NOMO-1 treated with DMSO at 0.1 percent for 48 hours (cell line): ENCODE data around the gene PPM1B.
"Not testable (repeated sequence)": the region's sequence is repeated elsewhere in the genome, so short reads cannot be mapped to it uniquely, and the experiment has no call there.

Experiments
- DNase-seq: peaks from one replicate; lab custom pipeline; 2025; ENCODE audit not compliant: unreplicated experiment; lab: John Stamatoyannopoulos, UW

PPM1B gene

DNA sequence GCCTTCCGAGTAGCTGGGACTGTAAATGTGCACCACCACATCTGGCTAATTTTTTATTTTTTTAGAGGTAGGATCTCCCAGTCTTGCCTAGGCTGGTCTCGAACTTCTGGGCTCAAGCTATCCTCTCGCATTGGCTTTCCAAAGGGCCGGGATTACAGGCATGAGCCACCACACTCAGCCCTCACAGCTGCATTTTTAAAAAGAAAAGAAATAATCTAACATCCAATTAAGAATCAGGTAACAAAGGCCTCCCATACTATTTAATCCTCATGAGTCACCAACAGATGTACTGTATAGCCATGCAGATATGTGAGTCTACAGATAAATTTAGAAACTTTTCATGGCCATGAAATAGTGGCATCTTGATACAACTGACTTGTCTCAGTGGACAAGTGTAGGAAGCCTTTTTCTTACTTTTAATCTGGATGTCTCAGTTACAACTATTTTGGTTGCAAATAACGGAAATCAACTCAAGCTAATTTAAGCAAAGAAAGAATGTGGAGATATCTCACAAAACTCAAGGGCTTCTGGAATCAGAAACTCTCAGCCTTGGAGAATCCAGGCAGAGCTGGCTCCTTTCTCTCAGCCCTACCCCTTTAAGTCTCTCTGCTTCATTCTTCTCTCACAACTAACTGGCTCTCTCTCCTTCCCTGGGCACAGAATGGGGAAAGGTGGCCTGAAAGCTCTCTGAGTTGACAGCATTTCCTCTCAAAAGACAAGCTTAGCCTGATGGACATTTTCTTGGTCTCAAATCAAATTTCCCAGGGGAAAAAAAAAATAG lies 12.8 kb upstream of the PPM1B start:
- DNase-seq = no peak

DNA sequence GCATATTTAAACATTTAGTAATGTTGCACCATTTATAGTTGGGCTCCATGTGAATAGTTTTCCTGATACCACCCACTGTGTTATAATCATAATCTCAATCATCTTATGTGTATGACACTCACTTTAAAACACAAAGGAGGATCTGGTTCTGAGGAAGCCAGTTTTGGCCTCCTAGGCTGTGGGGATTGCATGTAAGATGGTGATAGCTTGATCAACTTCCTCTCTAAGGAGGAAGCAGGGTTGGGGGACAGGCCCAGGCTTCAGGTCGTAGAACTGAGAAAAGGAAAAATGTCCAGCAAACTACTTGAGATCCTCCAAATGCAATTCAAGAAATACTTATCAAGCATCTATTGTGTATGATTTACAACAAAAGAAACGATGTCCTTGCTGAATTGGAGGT lies 4.9 kb upstream of the PPM1B start:
- peak; percentile 23 for DNase-seq

DNA sequence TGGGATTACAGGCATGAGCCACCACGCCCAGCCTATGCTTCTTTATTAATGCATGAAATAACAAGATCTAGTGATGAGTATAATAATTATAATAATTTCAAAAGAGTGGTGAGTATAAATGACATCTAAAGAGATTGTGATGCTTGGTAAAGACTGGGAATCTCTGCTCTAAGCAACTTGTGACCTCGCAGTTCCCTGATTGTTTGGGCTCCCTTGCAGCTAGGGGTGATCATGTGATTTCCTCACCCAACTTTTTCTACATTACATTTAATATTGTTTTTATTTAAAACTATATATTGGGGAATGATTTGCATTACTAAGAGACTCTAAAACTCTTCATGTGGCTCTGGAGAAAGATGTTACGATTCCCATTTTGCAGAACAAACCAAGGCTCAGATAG lies 4.1 kb upstream of the PPM1B start:
- no peak for DNase-seq

DNA sequence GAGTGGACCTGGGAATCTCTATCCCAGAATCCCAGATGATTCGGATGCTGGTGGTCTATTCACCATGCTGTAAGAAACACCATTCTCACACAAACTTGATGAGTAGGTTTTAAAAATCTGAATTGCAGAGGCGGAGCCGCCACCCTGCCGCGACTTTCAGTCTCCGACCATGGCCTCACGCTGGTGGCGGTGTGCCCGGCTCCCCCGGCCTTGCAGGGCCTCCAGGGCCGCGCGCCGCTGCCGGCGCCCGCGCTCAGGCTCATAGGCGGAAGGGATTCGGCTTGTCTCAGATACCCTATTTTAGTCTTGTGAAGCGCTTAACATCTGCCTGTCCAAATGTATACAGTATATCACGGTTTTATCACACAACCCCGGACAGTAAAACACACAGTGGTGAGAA lies 2.6 kb upstream of the PPM1B start:
- no peak for DNase-seq

DNA sequence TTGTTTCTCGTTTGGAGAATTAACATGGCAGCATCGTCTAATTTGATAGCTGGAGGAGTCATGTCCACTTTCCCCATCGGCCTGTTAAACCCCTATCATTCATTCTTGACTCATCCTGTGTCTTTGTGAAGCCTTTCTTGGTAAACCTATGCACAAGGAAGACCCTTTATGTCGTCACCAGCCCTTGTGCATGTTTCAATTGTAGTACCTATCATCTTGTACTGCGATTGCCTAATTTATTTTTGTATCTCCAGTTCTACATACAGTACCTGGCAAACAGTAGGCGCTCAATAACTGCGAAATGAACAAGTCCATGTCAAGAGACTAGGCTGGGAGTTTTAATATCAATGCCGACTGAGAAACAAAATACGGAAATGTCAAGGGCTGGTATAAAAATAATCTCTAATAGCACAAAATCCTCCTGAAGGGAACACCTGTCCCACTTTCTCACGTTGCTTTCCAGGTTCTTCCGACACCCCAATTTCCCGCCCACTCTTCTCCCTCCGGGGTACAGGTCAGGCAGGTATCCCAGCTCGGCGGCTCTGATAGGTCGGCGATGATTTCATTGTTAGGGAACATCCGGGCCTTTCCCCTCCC lies 1.3 kb upstream of the PPM1B start:
- DNase-seq = no peak

DNA sequence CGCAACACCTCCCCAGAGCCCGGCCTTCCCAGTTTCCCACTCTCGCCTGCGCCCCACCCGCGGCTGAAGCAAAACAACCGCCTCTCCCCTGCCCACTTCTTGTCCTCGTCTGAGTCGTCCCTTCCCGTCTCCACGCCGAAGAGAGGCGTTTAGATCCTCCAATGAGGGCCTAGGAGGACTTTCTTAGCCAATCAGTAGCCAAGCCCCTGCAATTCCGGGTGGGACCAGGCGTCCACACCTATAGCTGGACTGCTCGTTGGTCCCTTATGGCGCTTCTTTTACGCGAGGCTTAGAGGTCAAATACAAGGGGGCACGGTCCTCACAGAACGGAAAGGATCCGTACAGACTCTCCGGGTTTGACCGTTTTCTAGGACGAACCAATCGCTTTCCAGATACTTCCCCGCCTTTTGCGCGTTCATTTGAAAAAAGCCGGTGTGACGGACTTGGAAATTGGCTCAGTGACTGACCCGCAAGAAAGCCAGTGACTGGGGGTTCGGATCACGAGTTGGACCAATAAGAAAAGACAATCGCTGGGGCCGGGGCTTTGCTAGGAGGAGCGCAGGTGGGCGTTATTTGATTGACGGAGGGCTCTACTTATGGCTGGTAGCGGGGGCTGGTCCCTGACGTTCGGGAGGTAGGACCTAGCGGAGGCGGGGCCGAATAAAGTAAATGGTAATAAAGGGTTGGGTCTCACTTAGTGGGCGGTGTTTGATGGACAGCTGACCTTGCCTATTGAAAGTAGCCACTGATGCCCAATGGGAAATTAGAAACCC lies 581 bp upstream of the PPM1B start:
- DNase-seq = peak; percentile 100

DNA sequence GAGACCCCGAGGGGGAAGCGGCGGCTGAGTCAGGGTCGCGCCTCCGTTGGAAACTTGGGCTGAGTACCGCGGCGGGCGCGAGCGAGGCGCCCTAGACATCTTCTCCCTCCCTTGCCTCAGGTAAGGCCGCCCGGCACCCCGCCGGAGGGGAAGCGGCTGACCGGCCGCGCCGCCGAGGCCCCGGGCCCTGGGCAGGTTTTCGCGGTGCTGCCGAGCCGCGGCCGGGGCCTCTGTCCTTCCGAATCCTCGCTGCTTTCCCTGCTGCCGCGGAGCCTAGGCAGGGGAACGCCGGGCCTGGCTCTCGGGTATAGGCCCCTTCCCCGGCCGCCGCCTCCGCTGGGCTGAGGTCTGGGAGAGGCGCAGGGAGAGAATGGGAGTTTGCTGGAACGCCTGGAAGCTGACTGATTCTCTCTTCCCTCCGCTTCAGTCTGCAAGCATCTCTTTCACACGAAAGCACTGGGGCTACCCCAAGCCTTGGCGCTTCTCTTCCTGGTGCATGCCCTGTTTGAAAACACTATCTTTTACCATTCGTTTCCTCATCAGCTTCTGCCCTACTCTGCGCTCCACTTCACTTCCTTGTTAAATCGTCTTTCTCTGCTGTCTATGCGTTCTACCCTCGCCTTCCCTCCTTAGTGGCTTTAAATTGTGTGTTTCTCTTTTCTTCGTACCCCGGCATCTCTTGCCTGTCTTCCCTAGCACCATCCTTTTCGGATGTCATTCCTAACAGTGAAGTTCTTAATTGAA lies 652 bp downstream of the PPM1B start:
- peak; percentile 85 for DNase-seq

DNA sequence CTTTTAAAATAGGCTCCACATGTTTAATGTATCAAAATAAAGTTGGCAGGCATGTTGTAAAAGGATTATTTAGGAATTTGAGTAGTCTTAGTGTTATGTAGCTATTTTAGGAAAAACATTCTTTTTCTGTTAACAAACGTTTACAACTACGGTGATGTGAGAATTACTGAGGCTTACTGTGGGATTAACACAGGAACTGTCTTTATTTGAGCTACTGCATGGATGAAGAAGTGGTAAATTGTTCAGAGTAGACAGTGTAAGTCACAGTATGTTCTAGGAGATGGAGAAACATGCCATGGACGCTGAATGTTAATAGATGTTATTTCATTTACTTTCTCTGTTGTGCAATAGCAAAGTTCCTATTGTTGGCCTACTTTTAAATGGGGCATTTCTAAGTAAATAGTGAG lies 1.6 kb downstream of the PPM1B start:
- peak; percentile 27 for DNase-seq

DNA sequence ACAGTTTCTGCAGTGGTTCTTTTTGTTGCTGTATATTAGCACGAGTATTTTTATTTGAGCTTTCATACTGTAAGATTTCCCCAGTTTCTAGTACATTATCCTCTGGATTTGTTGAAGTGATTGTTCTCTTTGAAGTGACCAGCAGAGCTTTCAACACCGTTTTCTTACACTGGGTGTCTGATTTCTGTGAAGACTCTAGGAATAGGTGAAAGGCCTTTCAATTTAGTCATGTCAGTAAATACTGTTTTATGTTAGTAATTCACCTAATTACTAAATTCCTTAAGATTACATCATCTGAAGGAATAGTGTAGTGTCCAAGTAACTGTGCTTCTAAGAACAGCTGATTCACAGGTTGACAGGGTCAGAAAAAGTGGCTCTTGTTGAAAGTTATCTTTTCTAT lies 2.3 kb downstream of the PPM1B start:
- no peak for DNase-seq

DNA sequence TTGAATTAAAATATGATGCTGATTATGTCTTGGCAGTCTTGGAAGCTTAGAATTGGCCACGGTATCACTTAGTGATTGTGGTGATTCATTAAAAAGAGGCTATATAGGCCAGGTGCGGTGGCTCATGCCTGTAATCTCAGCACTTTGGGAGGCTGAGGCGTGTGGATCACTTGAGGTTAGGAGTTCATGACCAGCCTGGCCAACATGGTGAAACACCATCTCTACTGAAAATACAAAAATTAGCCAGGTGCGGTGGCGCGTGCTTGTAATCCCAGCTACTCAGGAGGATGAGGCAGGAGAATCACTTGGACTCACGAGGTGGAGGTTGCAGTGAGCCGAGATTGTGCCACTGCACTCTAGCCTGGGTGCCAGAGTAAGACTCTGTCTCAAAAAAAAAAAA lies 2.8 kb downstream of the PPM1B start:
- DNase-seq = not testable (repeated sequence)

DNA sequence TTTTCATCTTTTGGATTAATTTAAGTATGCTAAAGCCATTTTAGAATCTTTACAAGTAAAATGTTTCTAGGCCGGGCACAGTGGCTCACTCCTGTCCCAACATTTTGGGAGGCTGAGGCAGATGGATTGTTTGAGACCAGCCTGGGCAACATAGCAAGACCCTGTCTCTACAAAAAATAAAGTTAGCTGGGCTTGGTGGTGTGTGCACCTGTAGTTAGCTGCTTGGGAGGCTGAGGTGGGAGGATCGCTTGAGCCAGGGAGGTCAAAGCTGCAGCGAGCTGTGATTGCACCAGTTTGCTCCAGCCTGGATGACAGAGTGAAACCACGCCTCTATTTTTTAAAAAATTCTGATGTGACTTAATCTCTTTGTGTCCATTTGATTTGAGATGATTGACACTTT lies 3.9 kb downstream of the PPM1B start:
- no peak for DNase-seq

DNA sequence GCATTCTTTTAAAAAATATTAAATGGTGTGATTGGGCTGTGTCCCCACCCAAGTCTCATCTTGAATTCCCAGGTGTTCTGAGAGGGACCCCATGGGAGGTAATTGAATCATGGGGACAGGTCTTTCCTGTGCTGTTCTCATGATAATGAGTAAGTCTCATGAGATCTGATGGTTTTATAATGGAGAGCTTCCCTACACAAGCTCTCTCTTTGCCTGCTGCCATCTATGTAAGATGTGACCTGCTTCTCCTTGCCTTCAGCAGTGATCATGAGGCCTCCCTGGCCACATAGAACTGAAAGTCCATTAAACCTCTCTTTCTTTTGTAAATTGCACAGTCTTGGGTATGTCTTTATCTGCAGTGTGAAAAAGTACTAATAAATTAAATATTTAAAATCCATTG lies 10.3 kb downstream of the PPM1B start:
- no peak for DNase-seq

DNA sequence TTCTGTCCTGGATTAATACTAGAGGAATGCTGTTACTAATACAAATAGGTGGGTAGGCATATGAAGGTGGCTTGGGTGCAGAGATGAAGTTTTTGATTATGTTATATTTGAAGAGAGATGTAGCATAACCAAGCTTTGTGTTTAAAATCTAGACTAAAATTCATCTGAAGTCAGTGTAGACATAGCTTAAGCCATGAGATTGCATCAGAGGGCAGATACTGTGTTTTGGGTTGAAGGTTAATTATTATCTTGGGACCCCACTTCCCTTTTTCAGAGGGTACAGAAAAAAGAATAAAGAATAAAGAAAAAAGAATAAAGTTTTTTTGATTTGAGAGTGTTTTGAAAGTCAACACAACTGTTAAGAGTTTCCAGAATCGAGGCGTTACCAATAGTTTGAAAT lies 13.0 kb downstream of the PPM1B start:
- peak; percentile 71 for DNase-seq

DNA sequence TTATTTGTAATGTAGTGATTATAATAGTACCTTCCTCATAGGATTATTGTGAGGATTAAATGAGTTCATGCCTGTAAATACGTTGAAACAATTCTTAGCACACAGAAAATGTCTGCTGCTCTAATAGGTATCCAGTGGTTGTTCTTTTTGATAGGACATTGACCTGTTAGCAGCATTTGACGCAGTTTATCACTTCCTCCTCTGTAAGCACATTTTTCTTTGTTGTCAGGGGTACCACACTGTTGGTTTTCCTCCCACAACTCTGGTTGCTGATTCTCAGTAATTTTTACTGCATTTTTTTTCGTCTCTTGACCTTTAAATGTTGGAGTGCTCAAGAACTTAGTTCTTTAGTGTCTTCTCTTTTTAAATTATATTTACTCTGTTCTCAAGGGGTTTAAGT lies 15.4 kb downstream of the PPM1B start:
- peak; percentile 11 for DNase-seq

DNA sequence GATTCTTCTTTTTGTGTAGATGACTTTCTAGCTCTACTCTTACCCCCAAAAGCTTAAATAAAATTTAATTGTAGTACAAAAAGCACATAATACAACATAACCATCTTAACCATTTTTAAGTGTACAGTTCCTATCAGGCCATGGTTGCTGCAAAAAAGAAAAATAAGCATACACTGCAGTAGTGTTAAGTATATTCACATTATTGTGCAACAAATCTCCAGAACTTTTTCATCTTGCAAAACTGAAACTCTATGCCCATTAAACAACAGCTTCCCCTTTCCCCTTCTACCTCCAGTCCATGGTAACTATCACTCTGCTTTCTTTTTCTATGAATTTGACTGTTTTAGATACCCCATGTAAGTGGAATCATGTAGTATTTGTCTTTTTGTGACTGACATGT lies 18.1 kb downstream of the PPM1B start:
- DNase-seq = peak; percentile 94

DNA sequence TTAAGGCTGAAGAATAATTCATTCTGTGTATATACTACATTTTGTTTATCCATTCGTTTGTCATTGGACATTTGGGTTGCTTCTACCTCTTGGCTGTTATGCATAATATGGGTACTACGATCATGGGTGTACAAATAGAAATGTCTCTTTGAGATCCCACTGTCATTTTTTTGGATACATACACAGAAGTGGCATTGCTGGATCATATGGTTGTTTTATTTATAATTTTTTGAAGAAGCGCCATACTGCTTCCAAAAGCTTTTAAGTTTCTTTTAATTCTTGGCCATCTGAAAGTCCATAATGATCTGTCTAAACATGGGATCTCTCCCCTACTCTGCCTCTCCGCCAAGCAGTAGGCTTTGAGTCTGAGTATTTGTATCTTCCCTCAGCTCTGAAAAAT lies 18.6 kb downstream of the PPM1B start:
- DNase-seq = no peak

DNA sequence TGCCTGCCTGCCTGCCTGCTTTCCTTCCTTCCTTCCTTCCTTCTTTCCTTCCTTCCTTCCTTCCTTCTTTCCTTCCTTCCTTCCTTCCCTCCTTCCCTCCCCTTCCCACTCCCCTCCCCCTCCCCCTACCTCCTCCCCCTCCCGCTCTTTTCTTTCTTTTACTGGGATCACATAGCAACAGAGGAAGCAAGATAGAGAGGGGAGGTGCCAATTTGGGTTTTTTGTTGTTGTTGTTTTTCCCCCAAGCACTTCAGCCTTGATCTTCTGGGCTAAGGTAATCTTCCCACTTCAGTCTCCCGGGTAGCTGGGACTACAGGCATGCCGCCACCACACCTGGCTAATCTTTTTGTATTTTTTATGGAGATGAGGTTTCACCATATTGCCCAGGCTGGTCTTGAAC lies 20.0 kb downstream of the PPM1B start:
- DNase-seq = no peak

DNA sequence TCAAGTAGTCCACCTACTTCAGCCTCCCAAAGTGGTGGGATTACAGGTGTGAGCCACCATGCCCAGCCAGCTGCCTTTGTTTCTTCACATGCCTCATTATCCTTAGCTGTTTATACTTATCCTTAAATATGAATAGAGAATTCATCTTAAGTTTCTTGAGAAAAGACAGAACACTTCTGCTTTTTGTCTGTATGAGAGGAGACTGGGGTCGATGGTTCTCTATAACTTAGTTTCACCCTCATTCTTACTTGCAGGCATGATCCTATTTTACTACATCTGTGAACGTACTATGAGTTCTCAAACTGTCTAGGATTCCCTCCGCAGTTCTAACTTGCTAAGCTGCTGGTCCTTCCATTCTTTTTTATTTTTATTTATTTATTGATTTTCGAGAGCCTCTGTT lies 20.4 kb downstream of the PPM1B start:
- peak; percentile 42 for DNase-seq

DNA sequence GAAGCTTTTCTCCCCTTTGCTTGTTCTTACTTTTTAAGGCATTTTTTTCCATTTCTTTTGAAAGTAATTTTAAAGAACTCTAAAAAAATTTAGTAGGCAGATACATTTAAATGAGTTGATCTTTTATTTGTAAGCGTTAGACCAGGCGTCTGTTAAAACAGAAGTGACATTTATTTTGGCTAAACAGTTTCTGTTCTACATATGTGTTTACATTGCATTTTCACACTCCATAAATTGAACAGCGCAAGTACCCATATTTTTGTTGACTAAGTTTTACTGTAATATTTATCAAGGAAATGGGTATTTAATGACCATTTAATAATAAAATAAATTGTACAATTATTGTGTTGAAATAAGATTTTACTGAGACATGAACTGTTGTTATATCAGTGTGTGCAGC lies 21.9 kb downstream of the PPM1B start:
- no peak for DNase-seq

DNA sequence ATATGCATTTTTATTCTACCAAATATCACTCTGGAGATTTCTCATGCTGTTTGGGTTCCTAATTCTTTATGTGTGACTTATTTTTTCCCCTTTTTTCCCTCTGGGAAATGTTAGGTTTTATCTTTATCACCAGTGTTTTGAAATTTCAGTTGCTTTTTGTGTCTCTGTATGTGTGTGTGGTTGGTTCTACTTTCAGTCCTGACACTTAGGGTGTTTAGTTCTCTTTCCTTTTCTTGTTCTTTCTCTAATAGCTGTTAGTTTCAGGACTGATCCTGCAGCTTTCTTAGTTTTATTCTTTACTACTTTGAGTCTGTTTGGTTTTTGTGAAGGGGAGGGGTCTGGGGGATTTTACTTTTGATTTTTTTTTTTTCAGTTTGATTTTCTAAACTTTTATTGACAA lies 23.1 kb downstream of the PPM1B start:
- peak; percentile 17 for DNase-seq

DNA sequence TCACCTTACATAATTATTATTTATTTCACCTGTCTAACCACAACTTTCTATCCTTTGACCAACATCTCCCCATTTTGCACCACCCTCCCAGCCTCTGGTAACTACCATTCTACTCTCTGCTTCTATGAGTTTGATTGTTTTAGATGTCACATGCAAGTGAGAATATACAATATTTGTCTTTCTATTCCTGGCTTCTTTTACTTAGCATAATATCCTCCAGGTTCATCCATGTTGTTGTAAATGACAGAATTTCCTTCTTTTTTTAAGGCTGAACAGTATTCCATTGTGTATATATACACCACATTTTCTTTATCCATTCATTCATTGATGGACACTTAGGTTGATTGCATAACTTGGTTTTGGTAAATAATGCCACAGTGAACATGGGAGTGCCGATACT lies 24.0 kb downstream of the PPM1B start:
- DNase-seq = no peak

DNA sequence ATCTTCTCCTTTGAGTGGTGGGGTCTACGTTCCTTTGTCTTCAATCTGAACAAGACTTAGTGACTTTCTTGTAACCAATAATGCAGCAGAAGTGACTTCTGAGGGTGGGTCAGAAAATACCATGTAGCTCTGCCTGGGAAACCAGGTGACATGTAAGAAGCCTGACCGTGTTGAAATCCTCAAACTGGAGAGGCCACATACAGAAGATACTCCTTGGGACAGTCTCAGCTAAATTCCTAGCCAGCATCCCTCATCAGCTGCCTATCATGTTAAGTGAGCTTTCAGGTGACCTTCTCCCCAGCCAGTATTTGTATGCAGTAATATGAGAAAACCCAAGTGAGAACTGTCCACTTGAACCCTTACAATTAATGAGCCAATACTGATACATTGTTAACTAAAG lies 27.0 kb downstream of the PPM1B start:
- no peak for DNase-seq
